Type B pancreatic cell (in vitro differentiated cells): ENCODE measurements around the gene SRP14. TPM values are rescaled to one million over a fixed set of nuclear protein-coding genes. Genes with fewer than 3 reads are reported as not detected.
A peak's percentile ranks its signal among the peaks of the same experiment; 100 is the strongest.

ENCODE experiments used
- DNase-seq: peaks from one replicate; pipeline ENCODE4 v3.0.0; 2021; ENCODE audit warnings: mixed read lengths; ENCODE audit not compliant: unreplicated experiment; ENCODE audit errors: extremely low spot score
- H3K27ac Mint-ChIP-seq: 2 replicates; pipeline ENCODE4 v1.8.0; 2021; ENCODE audit warnings: mild to moderate bottlenecking, mixed read lengths
- H3K27me3 Mint-ChIP-seq: 2 replicates; pipeline ENCODE4 v1.8.0; 2021; ENCODE audit warnings: mixed read lengths
- H3K36me3 Mint-ChIP-seq: 2 replicates; pipeline ENCODE4 v1.8.0; 2021; ENCODE audit warnings: mixed read lengths
- H3K4me1 Mint-ChIP-seq: one replicate; pipeline ENCODE4 v1.8.0; 2021; ENCODE audit warnings: mixed read lengths; ENCODE audit not compliant: unreplicated experiment
- H3K4me3 Mint-ChIP-seq: 2 replicates; pipeline ENCODE4 v1.8.0; 2021; ENCODE audit warnings: mild to moderate bottlenecking, mixed read lengths
- H3K9me3 Mint-ChIP-seq: 2 replicates; pipeline ENCODE4 v1.8.0; 2021; ENCODE audit warnings: mixed read lengths
- total RNA-seq: library from RNA; stranded (reverse); gene quantifications from 2 replicates; pipeline ENCODE4 v1.2.1, GENCODE V29; 2021; ENCODE audit warnings: low replicate concordance
- TF ChIP-seq, protein P1 (sequence below): fragments of 200-600 bp; sonication (generic); conservative IDR thresholded peaks from 2 replicates; pipeline ENCODE4 v1.5.0; 2021; ENCODE audit warnings: antibody characterized with exemption, mild to moderate bottlenecking

Gene SRP14
- total RNA-seq, 1 donor from 2014 or later, result 235 TPM

DNA sequence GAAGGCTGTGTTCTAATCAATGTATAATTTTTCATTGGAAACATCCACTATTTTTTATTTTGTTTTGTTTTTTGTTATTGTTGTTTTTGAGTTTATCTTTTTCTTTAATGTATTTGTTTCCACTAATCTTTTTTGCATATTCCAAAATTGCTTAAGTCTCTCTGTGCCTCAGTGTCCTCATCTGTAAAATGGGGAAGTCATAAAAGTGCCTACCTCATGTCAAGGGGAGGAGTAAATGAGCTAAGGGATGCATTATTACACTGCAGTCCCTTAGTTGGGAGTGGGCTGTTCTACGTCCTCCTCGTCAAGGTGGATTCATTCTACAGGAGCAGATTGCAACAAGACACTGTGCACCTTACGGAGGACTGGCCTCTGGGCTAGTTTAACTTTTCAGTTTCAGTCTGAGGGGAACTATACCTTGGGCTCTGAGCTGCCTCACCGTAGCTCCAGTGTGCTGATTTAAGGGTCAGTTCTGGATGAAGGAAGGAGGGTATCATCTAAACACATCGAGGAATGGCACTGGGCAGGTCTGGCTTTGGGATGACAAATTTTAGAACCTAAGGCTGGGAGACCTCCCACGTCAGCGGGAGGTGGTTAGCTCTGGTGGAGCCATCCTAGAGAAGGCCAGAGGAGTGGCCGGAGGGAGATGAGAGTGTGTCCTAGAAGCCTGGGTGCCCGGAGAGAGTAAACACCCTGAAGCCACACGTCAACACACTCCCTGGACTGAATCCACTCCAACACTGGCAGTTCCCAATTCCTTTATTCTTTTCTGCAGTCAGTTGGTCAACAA is 5.1 kb upstream of the SRP14 start:
- no peak for DNase-seq
- Mint-ChIP-seq H3K4me3 (no peak overlapping the region), H3K27ac (peak overlapping the region; percentile 11), H3K36me3 (peaks cover 3% of the 10 kb centered on the region), H3K27me3 (no peaks in the 10 kb centered on the region), H3K9me3 (no peaks in the 10 kb centered on the region), H3K4me1 (peaks cover 62% of the 10 kb centered on the region)
- TF ChIP-seq, protein P1, sequence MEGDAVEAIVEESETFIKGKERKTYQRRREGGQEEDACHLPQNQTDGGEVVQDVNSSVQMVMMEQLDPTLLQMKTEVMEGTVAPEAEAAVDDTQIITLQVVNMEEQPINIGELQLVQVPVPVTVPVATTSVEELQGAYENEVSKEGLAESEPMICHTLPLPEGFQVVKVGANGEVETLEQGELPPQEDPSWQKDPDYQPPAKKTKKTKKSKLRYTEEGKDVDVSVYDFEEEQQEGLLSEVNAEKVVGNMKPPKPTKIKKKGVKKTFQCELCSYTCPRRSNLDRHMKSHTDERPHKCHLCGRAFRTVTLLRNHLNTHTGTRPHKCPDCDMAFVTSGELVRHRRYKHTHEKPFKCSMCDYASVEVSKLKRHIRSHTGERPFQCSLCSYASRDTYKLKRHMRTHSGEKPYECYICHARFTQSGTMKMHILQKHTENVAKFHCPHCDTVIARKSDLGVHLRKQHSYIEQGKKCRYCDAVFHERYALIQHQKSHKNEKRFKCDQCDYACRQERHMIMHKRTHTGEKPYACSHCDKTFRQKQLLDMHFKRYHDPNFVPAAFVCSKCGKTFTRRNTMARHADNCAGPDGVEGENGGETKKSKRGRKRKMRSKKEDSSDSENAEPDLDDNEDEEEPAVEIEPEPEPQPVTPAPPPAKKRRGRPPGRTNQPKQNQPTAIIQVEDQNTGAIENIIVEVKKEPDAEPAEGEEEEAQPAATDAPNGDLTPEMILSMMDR, result no peak

DNA sequence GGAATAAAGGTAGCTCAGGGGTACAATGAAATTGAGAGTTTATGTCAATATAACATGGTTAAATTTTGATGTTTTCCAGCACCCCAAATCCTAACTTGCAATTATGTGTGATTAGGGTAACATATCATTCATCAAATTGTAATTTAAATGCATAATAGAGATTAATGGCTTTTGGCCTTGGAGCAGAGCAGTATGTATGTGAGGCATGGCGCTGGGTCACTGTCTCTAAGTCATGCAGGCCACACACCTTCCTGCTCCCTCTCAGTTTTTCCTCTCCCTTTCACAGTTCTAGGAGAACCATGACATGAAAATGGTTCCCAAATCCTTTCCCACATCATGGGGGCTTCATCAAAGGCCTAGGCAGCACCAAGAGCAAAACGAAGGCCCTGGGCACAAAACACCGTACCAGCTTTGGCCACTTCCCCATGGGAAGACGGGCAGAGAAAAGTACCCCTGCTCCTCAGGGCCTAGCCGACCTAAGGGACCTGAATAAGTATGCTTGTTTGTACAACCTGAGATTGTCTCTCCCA is 3.9 kb upstream of the SRP14 start:
- H3K9me3 Mint-ChIP-seq, result no peaks in the 10 kb centered on the region
- H3K36me3 Mint-ChIP-seq, result peaks cover under 1% of the 10 kb centered on the region
- H3K27me3 Mint-ChIP-seq, result no peaks in the 10 kb centered on the region
- no peak overlapping the region for H3K27ac Mint-ChIP-seq
- peaks cover 61% of the 10 kb centered on the region for H3K4me1 Mint-ChIP-seq
- H3K4me3 Mint-ChIP-seq, result peak overlapping the region; percentile 3
- no peak for DNase-seq
- TF ChIP-seq, protein P1, result no peak

DNA sequence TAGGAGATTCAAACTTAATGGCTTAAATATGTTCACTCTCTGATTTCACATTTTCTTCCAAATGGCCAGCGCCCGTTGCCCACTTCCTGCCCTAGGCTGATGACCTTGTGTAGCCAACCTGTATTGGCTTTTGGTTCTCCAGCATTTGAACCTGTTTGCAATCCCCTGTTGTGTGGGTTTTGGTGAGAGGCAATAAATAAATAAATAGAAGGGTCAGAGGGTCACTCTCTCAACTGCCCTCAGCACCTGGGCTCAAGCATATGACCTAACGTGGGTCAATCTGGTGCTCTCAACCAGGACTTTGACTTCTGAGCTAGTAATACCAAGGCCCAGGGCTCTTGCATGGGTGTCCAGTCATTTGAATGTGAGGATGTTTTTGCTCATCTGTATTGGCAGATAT is 1.8 kb upstream of the SRP14 start:
- Mint-ChIP-seq H3K36me3 (peaks cover 18% of the 10 kb centered on the region), H3K9me3 (no peaks in the 10 kb centered on the region), H3K27ac (peak overlapping the region; percentile 67), H3K4me1 (peaks cover 61% of the 10 kb centered on the region), H3K4me3 (peak overlapping the region; percentile 80), H3K27me3 (no peaks in the 10 kb centered on the region)
- DNase-seq, result no peak
- TF ChIP-seq, protein P1, result no peak

DNA sequence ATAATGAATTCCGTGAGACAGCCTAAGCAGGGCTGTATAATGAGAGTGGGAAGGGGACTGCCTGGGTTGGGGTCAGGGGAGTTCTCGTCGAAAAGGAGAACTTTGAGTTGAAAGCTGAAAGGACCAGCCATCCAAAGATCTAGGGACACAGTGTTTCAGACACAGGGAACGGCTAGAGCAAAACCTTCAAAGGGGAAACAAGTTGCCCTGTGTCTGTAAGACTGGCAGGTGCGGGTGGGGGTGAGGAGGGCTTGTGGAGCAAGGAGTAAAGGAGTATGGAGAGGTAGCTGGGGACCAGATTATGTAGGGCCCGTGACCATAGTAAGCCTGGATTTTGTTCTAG is 1.3 kb upstream of the SRP14 start:
- H3K9me3 Mint-ChIP-seq, result no peaks in the 10 kb centered on the region
- peaks cover 56% of the 10 kb centered on the region for H3K4me1 Mint-ChIP-seq
- no peaks in the 10 kb centered on the region for H3K27me3 Mint-ChIP-seq
- peak overlapping the region; percentile 80 for H3K4me3 Mint-ChIP-seq
- DNase-seq, result no peak
- peak overlapping the region; percentile 67 for H3K27ac Mint-ChIP-seq
- peaks cover 22% of the 10 kb centered on the region for H3K36me3 Mint-ChIP-seq
- TF ChIP-seq, protein P1, result no peak

DNA sequence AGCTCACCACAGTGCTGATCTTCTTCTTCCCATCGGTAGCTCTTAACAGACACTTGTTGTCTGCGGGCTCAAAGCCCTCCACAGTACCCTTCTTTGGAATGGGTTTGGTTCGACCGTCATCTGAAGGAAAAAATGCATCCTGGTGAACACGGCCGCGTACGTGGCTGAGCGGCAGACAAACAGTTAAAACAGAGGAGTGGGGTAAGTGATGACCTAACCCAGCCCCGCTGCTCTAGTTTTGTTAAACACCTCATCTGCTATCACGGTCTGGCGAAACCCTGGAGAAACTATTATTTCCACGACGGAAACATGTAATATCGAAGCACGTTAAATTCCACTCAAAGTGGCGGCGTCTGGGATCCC is 725 bp downstream of the SRP14 start:
- no peak for DNase-seq
- Mint-ChIP-seq H3K4me1 (peaks cover 46% of the 10 kb centered on the region), H3K9me3 (no peaks in the 10 kb centered on the region), H3K36me3 (peaks cover 32% of the 10 kb centered on the region), H3K27ac (peak overlapping the region; percentile 98), H3K27me3 (no peaks in the 10 kb centered on the region), H3K4me3 (peak overlapping the region; percentile 100)
- TF ChIP-seq, protein P1, result no peak
